NCI-H187 treated with DMSO at 0.1 percent for 48 hours (cell line): ENCODE data around the gene ZNF341.
"Not testable (repeated sequence)": the region's sequence is repeated elsewhere in the genome, so short reads cannot be mapped to it uniquely, and the experiment has no call there.

Experiments used
- DNase-seq: peaks from one replicate; lab custom pipeline; 2025; lab: John Stamatoyannopoulos, UW

Gene ZNF341

GRCh38 chr20:33730946-33731692, 677 bp upstream of the ZNF341 start:
- no peak for DNase-seq

- DNase-seq, result no peak
Measured at GRCh38 chr20:33732166-33732970, 572 bp downstream of the ZNF341 start.

- DNase-seq, result no peak
Measured at GRCh38 chr20:33733654-33734576, 2.1 kb downstream of the ZNF341 start.

- no peak for DNase-seq
Measured at GRCh38 chr20:33736962-33737361, 5.2 kb downstream of the ZNF341 start.

GRCh38 chr20:33739493-33739892, 7.7 kb downstream of the ZNF341 start:
- no peak for DNase-seq

GRCh38 chr20:33740189-33740588, 8.4 kb downstream of the ZNF341 start:
- no peak for DNase-seq

- no peak for DNase-seq
Measured at GRCh38 chr20:33744181-33744580, 12.4 kb downstream of the ZNF341 start.

- DNase-seq, result no peak
Measured at GRCh38 chr20:33744773-33745385, 13.1 kb downstream of the ZNF341 start.

GRCh38 chr20:33746325-33746998, 14.7 kb downstream of the ZNF341 start:
- no peak for DNase-seq

- no peak for DNase-seq
Measured at GRCh38 chr20:33751775-33752174, 20.0 kb downstream of the ZNF341 start.

- no peak for DNase-seq
Measured at GRCh38 chr20:33753143-33753542, 21.3 kb downstream of the ZNF341 start.

- DNase-seq, result no peak
Measured at GRCh38 chr20:33753763-33754162, 22.0 kb downstream of the ZNF341 start.

GRCh38 chr20:33755936-33756490, 24.2 kb downstream of the ZNF341 start:
- DNase-seq, result not testable (repeated sequence)

- DNase-seq, result no peak
Measured at GRCh38 chr20:33757046-33757445, 25.2 kb downstream of the ZNF341 start.

- DNase-seq, result no peak
Measured at GRCh38 chr20:33757458-33757857, 25.7 kb downstream of the ZNF341 start.

GRCh38 chr20:33761698-33762250, 30.0 kb downstream of the ZNF341 start:
- no peak for DNase-seq

- DNase-seq, result no peak
Measured at GRCh38 chr20:33765099-33765498, 33.3 kb downstream of the ZNF341 start.

GRCh38 chr20:33765592-33765991, 33.8 kb downstream of the ZNF341 start:
- DNase-seq, result no peak

GRCh38 chr20:33766686-33767085, 34.9 kb downstream of the ZNF341 start:
- no peak for DNase-seq

GRCh38 chr20:33767777-33768138, 36.0 kb downstream of the ZNF341 start:
- DNase-seq, result no peak

GRCh38 chr20:33769043-33769442, 37.2 kb downstream of the ZNF341 start:
- no peak for DNase-seq
